Bronchial epithelial cell (primary cell): ENCODE data around the gene ARMCX1. TPM values are rescaled to one million over a fixed set of nuclear protein-coding genes. Genes with fewer than 3 reads are reported as not detected.
"Not testable (repeated sequence)": the region's sequence is repeated elsewhere in the genome, so short reads cannot be mapped to it uniquely, and the experiment has no call there.

ENCODE experiments used
- DNase-seq: peaks from one replicate; pipeline ENCODE4 v3.0.0-alpha.2; 2010; ENCODE audit warnings: low read depth
- FAIRE-seq: peaks from 2 replicates; lab custom pipeline; 2011; peaks lifted over from hg19 to GRCh38; lab: Jason Lieb, UNC
- H3K27me3 ChIP-seq: 2 replicates; pipeline ENCODE4 v1.5.1; 2011; ENCODE audit warnings: low read length; ENCODE audit not compliant: control insufficient read depth, insufficient read depth
- H3K36me3 ChIP-seq: 2 replicates; pipeline ENCODE4 v1.5.1; 2011; ENCODE audit warnings: low read length; ENCODE audit not compliant: control insufficient read depth, insufficient read depth
- H3K4me3 ChIP-seq: 2 replicates; pipeline ENCODE4 v1.5.1; 2011; ENCODE audit warnings: mild to moderate bottlenecking, low read depth, low read length, control low read depth
- CTCF ChIP-seq: IDR thresholded peaks from 2 replicates; pipeline ENCODE4 v1.5.1; 2011; ENCODE audit warnings: mild to moderate bottlenecking, moderate library complexity, low read length, control low read depth, inconsistent platforms; ENCODE audit not compliant: insufficient read depth, severe bottlenecking
- total RNA-seq: library from RNA; depleted of rRNA; stranded (reverse); fragments of >200 nt; gene quantifications from 2 replicates; pipeline ENCODE4 v1.2.1, GENCODE V29; 2014

ARMCX1 gene
- total RNA-seq, 1 donor from 2014 or later = 5.8 TPM

- peak; percentile 5 for DNase-seq
- no peak for TF ChIP-seq CTCF
- FAIRE-seq = no peak
- no peaks in the 10 kb centered on the region for H3K36me3 ChIP-seq
- H3K4me3 ChIP-seq = peak overlapping the region; percentile 45
- no peaks in the 10 kb centered on the region for H3K27me3 ChIP-seq
Measured at GRCh38 chrX:101550751-101551379, 518 bp downstream of the ARMCX1 start.

- Histone ChIP-seq H3K36me3 (no peaks in the 10 kb centered on the region), H3K27me3 (no peaks in the 10 kb centered on the region), H3K4me3 (peak overlapping the region; percentile 45)
- FAIRE-seq (no peak), DNase-seq (no peak)
- TF ChIP-seq CTCF = no peak
Measured at GRCh38 chrX:101551380-101551767, 1.0 kb downstream of the ARMCX1 start.

- H3K4me3 ChIP-seq = no peak overlapping the region
- no peak for FAIRE-seq
- no peaks in the 10 kb centered on the region for H3K36me3 ChIP-seq
- no peaks in the 10 kb centered on the region for H3K27me3 ChIP-seq
- no peak for DNase-seq
- TF ChIP-seq CTCF = no peak
Measured at GRCh38 chrX:101552714-101553113, 2.4 kb downstream of the ARMCX1 start.

DNA sequence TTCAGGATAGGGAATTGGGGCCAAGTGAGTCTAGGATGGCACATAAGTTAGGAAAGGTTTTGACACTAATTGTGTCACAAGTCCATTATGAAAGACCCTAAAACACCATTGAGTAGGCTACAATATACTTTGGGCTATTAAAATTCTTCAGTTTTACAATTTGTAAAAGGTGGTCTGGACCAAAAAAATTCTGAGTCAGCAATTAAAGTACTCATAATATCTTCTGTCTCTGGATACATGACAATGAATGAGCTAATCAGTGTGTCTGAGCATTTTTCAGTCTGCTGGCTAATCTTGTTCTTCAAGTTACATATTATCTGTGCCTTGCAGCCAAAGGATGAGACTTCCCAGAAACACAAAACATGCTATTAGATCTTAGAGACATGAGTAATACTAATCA, 14.3 kb downstream of the ARMCX1 start:
- FAIRE-seq = no peak
- TF ChIP-seq CTCF = no peak
- Histone ChIP-seq H3K27me3 (no peaks in the 10 kb centered on the region), H3K4me3 (no peak overlapping the region), H3K36me3 (no peaks in the 10 kb centered on the region)
- DNase-seq = peak; percentile 13

DNA sequence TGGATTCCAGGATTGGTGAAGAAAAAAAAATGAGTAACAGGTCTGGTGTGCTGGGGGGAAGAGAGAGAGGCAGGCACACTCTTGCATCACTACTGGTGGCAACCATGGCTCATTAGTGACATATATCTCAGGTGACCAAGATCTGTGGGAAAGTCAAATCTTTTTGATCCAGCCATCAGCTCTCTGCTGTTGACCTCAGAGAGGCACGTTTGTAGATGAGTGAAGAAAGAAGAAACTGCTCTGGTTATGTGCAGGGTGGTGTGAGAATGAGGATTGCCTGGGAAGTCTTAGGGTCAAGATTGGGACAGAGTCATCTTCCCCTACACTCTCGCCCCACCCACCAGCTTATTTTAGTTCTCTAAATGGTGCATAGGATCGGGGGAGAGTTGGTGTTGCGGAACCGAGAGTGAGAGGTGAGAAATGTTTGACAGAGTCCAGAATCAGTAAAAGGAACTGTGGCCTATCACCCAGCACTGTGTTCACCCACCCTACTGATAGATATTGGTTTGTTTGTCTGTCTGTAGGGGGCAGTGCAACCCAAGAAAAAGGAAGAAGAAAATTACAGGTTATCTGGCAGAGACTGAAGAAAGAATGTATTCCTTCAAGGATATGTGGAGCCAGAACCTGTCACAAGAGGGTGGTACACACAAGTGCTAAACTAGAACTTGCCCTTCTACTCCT, 45.5 kb downstream of the ARMCX1 start:
- Histone ChIP-seq H3K27me3 (no peaks in the 10 kb centered on the region), H3K36me3 (no peaks in the 10 kb centered on the region), H3K4me3 (no peak overlapping the region)
- DNase-seq = peak; percentile 53
- no peak for FAIRE-seq
- TF ChIP-seq CTCF = peak; percentile 46

GRCh38 chrX:101599592-101599991, 49.2 kb downstream of the ARMCX1 start:
- FAIRE-seq, DNase-seq, H3K27me3 ChIP-seq, H3K36me3 ChIP-seq, H3K4me3 ChIP-seq: not testable (repeated sequence)
